GM18873 (cell line): ENCODE results near the gene MARCHF5.
"Not testable (repeated sequence)": the region's sequence is repeated elsewhere in the genome, so short reads cannot be mapped to it uniquely, and the experiment has no call there.

Experiments
- ATAC-seq: cut with Tn5 transposase; IDR thresholded peaks from one replicate; pipeline ENCODE4 v1.9.1; 2021; ENCODE audit warnings: mild to moderate bottlenecking, moderate library complexity, moderate number of reproducible peaks; ENCODE audit not compliant: unreplicated experiment, low FRiP score

The MARCHF5 gene

DNA sequence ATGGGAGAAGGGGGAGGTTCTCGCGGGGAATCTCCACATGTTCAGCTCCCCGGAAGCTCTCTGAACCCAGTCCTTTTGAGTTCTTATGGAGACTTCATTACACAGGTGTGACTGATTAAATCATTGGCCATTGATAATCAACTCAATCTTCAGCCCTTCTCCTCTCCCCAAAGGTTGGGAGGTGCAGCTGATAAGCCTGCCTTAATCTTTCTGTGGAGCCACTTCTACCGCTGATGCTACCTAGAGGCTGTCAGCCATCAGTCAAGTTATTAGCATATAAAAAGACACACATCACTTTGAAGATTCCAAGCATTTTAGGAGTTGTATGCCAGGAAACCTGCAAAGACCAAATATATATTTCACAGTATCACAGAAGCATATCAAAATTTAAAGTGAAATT lies 91.7 kb downstream of the MARCHF5 start:
- no peak for ATAC-seq

DNA sequence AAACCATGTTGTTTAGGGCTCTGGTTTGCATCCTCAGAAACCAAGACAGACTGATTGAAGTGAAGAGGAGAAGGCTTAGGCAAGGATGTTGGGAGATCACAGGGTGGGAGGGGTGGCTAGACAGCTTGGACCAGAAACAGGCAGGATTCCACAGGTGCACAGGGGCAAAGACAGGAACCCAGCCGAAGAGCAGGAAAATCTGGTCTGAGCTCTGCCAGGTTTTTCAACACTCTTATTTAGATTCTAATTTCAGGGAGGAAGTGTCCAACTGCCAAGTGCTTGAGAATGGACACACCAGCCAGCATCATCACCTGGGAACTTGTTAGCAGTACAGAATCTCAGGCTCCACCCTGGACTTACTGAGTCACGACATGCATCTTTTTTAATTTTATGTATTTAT lies 93.8 kb downstream of the MARCHF5 start:
- no peak for ATAC-seq

- ATAC-seq: no peak
Observed at GRCh38 chr10:92385831-92386230, 94.9 kb downstream of the MARCHF5 start.

DNA sequence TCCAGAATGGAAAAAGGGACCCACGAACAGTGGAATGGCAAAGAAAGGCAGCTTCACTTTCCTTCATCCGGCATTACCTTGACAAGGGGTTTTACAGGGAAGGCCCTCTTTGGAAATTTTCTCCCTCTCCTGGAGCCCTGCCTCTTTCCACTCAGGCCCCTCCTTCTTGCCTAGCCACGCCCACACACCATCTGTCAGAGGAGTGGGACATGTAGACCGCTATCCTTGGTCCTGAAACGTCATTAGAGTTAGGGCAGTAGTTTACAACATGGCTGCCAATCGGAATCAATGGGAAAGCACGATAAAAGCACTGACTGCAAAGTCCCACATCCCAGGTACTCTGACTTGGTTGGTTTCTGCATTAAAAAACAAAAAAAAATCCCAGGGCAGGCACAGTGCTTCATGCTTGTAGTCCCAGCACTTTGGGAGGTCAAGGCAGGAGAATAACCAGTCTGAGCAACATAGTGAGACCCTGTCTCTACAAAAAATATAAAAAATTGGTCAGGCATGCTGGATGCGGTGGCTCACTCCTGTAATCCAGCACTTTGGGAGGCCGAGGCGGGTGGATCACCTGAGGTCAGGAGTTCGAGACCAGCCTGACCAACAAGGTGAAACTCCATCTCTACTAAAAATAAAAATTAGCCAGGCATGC lies 96.4 kb downstream of the MARCHF5 start:
- no peak for ATAC-seq

DNA sequence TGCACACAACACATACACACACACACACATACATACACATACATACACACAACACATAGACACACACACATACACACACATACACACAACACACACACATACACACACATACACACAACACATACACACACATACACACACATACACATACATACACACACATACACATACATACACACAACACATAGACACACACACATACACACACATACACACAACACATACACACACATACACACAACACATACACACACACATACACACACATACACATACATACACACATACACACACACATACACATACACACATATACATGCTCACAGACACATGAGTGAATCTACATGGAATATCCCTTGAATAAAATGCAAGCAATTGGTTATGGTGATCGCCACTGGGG lies 102.2 kb downstream of the MARCHF5 start:
- not testable (repeated sequence) for ATAC-seq

DNA sequence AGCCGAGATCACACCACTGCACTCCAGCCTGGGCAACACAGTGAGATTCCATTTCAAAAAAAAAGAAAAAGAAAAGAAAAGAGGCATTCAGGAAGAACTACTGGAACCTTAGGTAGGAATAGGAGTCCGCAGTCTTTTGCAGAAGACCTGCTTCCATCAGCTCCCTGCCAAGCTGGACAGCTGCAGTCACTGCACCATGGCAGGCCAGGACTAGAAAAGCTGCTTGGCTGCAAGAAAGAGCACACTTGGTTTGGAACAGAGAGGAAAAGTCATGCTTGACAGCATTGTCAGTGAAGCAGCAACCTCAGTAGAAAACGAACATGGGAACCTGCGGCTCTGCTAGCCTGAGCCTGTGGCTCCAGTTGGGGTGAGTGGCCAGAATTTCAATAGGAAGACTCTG lies 104.3 kb downstream of the MARCHF5 start:
- no peak for ATAC-seq

DNA sequence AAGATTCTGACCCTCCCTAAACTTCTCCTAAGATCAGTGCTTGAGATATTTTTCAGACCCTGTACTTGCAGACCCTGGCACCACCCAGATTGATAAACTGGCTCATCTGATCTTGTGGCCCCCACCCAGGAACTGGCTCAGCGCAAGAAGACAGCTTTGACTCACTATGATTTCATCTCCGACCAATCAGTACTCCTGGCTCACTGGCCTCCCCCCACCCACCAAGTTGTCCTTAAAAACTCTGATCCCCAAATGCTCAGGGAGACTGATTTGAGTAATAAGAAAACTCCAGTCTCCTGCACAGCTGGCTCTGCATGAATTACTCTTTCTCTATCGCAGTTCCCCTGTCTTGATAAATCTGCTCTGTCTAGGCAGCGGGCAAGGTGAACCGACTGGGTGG lies 111.3 kb downstream of the MARCHF5 start:
- not testable (repeated sequence) for ATAC-seq
